Left lung (tissue), 10 donors: Measurements from ENCODE around the gene MAMLD1. TPM values are rescaled to one million over a fixed set of nuclear protein-coding genes. Genes with fewer than 3 reads are reported as not detected.

Source experiments
- ATAC-seq: fragments of 200-7000 bp; cut with Tn5 transposase; one replicate; pipeline ENCODE4 v1.9.1; 2020; ENCODE audit warnings: moderate library complexity
- DNase-seq, 4 donors: peaks; one replicate each; pipeline ENCODE4 v3.0.0-alpha.2; 2013 to 2020
- H3K27ac ChIP-seq, 2 donors: fragments of 200-600 bp; sonication (generic) in 1 of 2; one replicate each; pipeline versions ENCODE4 v1.5.0 to v1.8.0; 2020 to 2021
- H3K27me3 ChIP-seq, 2 donors: fragments of 200-600 bp; sonication (generic) in 1 of 2; one replicate each; pipeline versions ENCODE4 v1.5.0 to v1.8.0; 2020 to 2021
- H3K36me3 ChIP-seq, 2 donors: fragments of 200-600 bp; sonication (generic) in 1 of 2; one replicate each; pipeline versions ENCODE4 v1.5.0 to v1.8.0; 2020 to 2021
- H3K4me1 ChIP-seq, 2 donors: fragments of 200-600 bp; one replicate each; pipeline ENCODE4 v1.8.0; 2021
- H3K4me3 ChIP-seq, 2 donors: fragments of 200-600 bp; sonication (generic) in 1 of 2; one replicate each; pipeline versions ENCODE4 v1.5.0 to v1.8.0; 2020 to 2021; ENCODE audit warnings: mild to moderate bottlenecking in 1 of 2
- H3K9me3 ChIP-seq, 2 donors: fragments of 200-600 bp; sonication (generic) in 1 of 2; one replicate each; pipeline versions ENCODE4 v1.5.0 to v1.8.0; 2020 to 2021
- intact Hi-C, 2 donors: fragments of 100-400 bp; cut with DNase I; formaldehyde crosslinking; loops; one replicate each; pipeline versions ENCODE4 v1.11.2 to v1.14.2; 2022
- polyA plus RNA-seq, 6 donors: library from polyadenylated mRNA; unstranded; fragments of 120-200 nt; gene quantifications; one replicate each; pipeline ENCODE4 v1.2.1, GENCODE V29; 2013; ENCODE audit not compliant: insufficient read length in 6 of 6
- total RNA-seq, 2 donors: library from RNA; stranded (reverse); fragmentation: NEBNext Ultra II Directional; extraction: Animal tissue kit (Norgen Biotek cat#: 25700); gene quantifications; one replicate each; pipeline ENCODE4 v1.2.1, GENCODE V29; 2021
- TF ChIP-seq, protein P1 (sequence below), 2 donors: fragments of 200-600 bp; sonication (generic) in 1 of 2; IDR thresholded peaks; one replicate each; pipeline versions ENCODE4 v1.5.0 to v1.8.0; 2021; ENCODE audit warnings: antibody characterized with exemption in 2 of 2
- donor health status: DM: no; HTN: yes; CAD: no.
- donor health status: DM: no; HTN: no; CAD: no.

MAMLD1 gene
- total and polyA plus RNA-seq, 8 donors, result 3.6 to 18.4 (median 14.6) TPM

DNA sequence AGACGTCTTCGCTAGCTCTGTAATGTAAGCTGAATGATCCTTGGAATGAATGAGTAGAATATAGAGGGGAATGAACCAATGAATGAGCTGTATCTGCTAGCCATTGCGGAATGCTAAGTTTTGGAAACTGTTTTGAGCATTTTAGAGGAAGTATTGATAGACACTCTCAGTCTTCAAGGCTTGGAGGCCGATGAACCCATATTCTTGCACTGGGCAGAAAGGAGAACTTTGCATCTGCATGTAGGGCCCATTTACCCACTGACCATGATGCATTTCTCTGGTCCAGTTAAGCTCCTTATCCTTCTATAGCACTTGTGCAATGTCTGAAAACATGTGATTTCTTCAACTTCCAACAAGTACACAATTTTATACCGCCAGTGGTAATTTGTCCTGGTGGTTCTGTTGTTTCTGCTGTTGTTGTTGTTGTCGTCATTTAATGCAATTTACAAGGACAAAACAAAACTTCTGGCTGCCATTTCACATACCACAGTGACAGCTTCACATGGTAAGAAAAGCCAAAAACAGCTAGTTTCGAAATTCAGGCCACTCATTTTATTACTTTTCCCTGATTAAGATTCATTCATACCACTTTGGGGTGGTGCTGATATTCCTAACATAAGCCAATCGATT is 120.4 kb downstream of the MAMLD1 start:
- no peak overlapping the region for H3K4me3 ChIP-seq
- no peaks in the 10 kb centered on the region for H3K27me3 ChIP-seq
- intact Hi-C loops, result loop anchor here in 1 of 2 donors (10.0 kb wide), 1 partner anchor 109 kb away; no protein-coding TSS in a partner anchor
- TF ChIP-seq, protein P1, sequence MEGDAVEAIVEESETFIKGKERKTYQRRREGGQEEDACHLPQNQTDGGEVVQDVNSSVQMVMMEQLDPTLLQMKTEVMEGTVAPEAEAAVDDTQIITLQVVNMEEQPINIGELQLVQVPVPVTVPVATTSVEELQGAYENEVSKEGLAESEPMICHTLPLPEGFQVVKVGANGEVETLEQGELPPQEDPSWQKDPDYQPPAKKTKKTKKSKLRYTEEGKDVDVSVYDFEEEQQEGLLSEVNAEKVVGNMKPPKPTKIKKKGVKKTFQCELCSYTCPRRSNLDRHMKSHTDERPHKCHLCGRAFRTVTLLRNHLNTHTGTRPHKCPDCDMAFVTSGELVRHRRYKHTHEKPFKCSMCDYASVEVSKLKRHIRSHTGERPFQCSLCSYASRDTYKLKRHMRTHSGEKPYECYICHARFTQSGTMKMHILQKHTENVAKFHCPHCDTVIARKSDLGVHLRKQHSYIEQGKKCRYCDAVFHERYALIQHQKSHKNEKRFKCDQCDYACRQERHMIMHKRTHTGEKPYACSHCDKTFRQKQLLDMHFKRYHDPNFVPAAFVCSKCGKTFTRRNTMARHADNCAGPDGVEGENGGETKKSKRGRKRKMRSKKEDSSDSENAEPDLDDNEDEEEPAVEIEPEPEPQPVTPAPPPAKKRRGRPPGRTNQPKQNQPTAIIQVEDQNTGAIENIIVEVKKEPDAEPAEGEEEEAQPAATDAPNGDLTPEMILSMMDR (IDR thresholded peaks at IDR 0.05), result no peak
- ATAC-seq, result no peak
- H3K9me3 ChIP-seq, result no peaks in the 10 kb centered on the region
- H3K27ac ChIP-seq, result no peak overlapping the region
- peak in 1 of 4 donors; percentile 23 for DNase-seq
- H3K36me3 ChIP-seq, result no peaks in the 10 kb centered on the region
- H3K4me1 ChIP-seq, result no peaks in the 10 kb centered on the region

DNA sequence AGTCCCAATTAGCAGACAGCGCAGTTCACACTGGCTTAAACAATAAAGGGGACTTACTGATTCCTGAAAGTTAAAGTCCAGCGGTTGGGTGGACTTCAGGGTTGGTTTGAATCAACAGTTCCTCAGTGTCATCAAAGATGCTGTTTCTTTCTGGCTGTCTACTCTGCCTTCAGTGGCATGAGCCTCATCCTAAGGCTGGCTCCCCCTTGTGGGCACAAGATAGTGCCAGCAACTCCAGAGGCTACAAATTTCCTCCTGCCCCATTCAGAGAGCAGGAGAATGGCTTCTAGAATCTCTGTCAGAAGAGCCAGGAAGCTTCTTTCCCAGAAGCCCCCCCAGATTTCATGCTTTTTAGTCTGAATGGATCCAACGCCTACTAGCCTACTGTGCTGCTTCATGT is 122.9 kb downstream of the MAMLD1 start:
- Histone ChIP-seq H3K36me3 (no peaks in the 10 kb centered on the region), H3K27me3 (no peaks in the 10 kb centered on the region), H3K4me1 (no peaks in the 10 kb centered on the region), H3K4me3 (no peak overlapping the region), H3K27ac (no peak overlapping the region), H3K9me3 (no peaks in the 10 kb centered on the region)
- TF ChIP-seq, protein P1 (IDR thresholded peaks at IDR 0.05), result peak; percentile 34 to 41
- intact Hi-C loops, result loop anchor here in 1 of 2 donors (10.0 kb wide), 1 partner anchor 111 kb away; no protein-coding TSS in a partner anchor
- DNase-seq (peak in 1 of 4 donors; percentile 52), ATAC-seq (peak; percentile 82)

DNA sequence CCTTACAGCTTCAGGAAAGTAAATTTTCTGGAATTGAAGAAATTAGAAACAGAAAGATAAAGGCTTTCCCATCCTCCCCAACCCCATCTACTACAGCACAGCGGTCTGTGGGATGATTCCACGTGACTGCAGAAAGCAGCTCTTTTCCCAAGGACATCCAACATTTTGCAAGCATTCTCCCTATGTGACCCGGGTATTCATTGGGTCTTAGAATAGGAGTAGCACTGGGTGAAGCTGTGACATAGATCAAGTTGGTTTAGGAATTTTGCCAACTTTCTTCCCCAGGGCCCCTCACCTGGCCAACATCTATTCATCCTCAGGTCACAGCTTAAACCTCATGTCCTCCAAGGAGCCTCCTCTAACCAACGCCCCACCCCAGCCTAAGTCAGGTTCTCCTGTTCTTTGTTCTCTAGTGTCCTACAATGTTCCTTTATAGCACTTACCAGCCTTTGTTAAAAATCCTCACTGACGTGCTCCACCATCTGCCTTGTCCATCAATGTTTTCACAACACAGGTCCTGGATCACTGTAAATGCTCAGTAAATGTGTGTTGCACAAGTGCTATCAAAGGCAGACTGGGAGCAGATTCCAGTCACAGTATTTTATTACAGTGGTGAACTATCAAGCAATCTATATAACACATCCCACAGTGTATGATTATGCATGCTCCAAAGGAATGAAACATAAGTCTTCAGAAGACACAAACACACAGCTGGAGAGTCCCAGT is 124.4 kb downstream of the MAMLD1 start:
- ATAC-seq (no peak), DNase-seq (no peak)
- Histone ChIP-seq H3K4me3 (no peak overlapping the region), H3K27me3 (no peaks in the 10 kb centered on the region), H3K9me3 (no peaks in the 10 kb centered on the region), H3K4me1 (no peaks in the 10 kb centered on the region), H3K27ac (no peak overlapping the region), H3K36me3 (no peaks in the 10 kb centered on the region)
- TF ChIP-seq, protein P1 (IDR thresholded peaks at IDR 0.05), result no peak
- intact Hi-C loops, result loop anchor here in 1 of 2 donors (10.0 kb wide), 1 partner anchor 113 kb away; no protein-coding TSS in a partner anchor

DNA sequence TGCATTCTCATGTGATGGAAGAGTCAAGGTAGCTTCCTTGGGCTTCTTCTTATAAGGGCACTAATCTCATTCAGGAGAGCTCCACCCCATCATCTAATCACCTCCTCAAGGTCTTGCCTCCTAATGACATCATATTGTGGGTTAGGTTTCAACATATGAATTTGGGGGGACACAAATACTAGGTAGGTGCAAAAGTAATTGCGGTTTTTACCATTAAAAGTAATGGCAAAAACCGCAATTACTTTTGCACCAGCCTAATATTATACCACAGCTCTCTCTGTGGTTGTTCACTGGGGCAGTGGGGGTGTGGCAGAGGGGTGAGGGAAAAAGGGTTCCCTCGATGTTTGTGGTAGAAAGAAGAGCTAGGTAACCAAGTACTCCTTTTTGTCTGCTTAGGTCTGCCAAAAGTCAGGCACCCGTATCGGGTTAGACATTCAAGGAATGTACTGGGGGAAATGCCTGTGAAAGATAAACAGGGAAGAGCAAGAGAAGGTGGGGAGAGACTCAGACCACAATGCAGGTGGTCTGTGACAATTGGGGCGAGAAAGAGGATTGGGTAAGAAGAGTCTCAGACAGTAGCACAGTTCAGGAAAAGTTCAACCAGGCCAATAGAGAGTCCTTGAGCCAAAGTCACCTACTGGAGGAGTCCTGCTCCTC is 126.4 kb downstream of the MAMLD1 start:
- Histone ChIP-seq H3K4me3 (no peak overlapping the region), H3K9me3 (no peaks in the 10 kb centered on the region), H3K27ac (no peak overlapping the region), H3K4me1 (no peaks in the 10 kb centered on the region), H3K36me3 (no peaks in the 10 kb centered on the region), H3K27me3 (no peaks in the 10 kb centered on the region)
- DNase-seq, result no peak
- ATAC-seq, result no peak
- intact Hi-C loops, result loop anchor here in 1 of 2 donors (10.0 kb wide), 1 partner anchor 115 kb away; no protein-coding TSS in a partner anchor
- TF ChIP-seq, protein P1 (IDR thresholded peaks at IDR 0.05), result no peak

DNA sequence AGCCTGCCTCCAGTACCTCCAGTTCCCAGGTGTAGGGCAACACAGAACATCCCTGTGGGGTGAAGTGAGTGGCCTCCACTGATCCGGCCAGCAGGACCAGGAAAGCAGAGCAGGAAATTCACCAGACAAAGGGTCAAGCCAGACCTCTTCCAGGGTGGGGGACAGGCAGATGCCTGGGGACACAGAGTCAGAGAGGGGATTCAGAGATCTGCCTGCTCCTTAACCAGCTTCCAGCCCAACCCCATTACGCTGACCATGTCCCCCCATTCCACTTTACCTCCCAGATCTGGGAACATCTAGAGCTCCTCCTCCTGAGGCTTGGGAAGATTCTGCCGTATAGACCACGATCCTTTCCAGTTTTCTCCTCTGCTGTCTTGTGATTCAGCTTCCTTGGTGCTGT is 132.4 kb downstream of the MAMLD1 start:
- no peak for ATAC-seq
- TF ChIP-seq, protein P1 (IDR thresholded peaks at IDR 0.05), result no peak
- no peaks in the 10 kb centered on the region for H3K9me3 ChIP-seq
- no peaks in the 10 kb centered on the region for H3K36me3 ChIP-seq
- H3K4me3 ChIP-seq, result no peak overlapping the region
- no peaks in the 10 kb centered on the region for H3K4me1 ChIP-seq
- no peaks in the 10 kb centered on the region for H3K27me3 ChIP-seq
- intact Hi-C loops, result no loop called here
- DNase-seq, result no peak
- no peak overlapping the region for H3K27ac ChIP-seq
